ENCODE data around the gene CORO2A.

GRCh38 chr9:98186236-98186635 is 6.2 kb downstream of the CORO2A start:
- no peak for TF ChIP-seq CTCF (IDR thresholded peaks at IDR 0.05; ENCODE audit: low read depth, low read length, poor library complexity, severe bottlenecking)
- no peak for TF ChIP-seq EZH2phosphoT487 (IDR thresholded peaks at IDR 0.05; ENCODE audit: borderline replicate concordance, low read length)
